Measurements from ENCODE around the gene CD247.

- no peak for TF ChIP-seq CTCF (IDR thresholded peaks at IDR 0.05; ENCODE audit: borderline replicate concordance, extremely low read depth, low read length, poor library complexity, severe bottlenecking)
- TF ChIP-seq EZH2 (IDR thresholded peaks at IDR 0.05; ENCODE audit: borderline replicate concordance, low read depth, low read length, severe bottlenecking): no peak
These were observed 113.4 kb downstream of the CD247 start for GRCh38 chr1:167404908-167405307.
